OCI-LY7 (cell line): Measurements from ENCODE around the gene QRFPR. TPM values are rescaled to one million over a fixed set of nuclear protein-coding genes. Genes with fewer than 3 reads are reported as not detected.

ENCODE experiments used
- BruUV-seq: library from RNA; stranded (reverse); fragments of 400-500 nt; replicated peaks from 2 replicates; lab custom pipeline; 2021; lab: Mats Ljungman, UMichigan
- CTCF ChIA-PET: fragments of 300-600 bp; sonication (Branson Sonifier 250); formaldehyde crosslinking; loops from one replicate; lab custom pipeline; 2022; ENCODE audit warnings: antibody characterized with exemption; ENCODE audit not compliant: unreplicated experiment; lab: Charles Lee
- POLR2A ChIA-PET: fragments of 300-600 bp; sonication (Branson Sonifier 250); formaldehyde crosslinking; loops from one replicate; lab custom pipeline; 2022; ENCODE audit warnings: antibody characterized with exemption; lab: Charles Lee
- DNase-seq: peaks from one replicate; pipeline ENCODE4 v3.0.0-alpha.2; 2015; ENCODE audit warnings: low spot score
- H2AFZ ChIP-seq: fragments of 200-600 bp; sonication (generic), shearing (Covaris generic); 2 replicates; pipeline ENCODE4 v1.6.1; 2014; ENCODE audit warnings: mild to moderate bottlenecking, antibody characterized with exemption, low read length, moderate library complexity
- H3K27ac ChIP-seq: fragments of 200-600 bp; sonication (generic); 2 replicates; pipeline ENCODE4 v1.5.1; 2014; ENCODE audit warnings: mixed run types, low read depth, mild to moderate bottlenecking, moderate library complexity, low read length, inconsistent platforms; ENCODE audit not compliant: poor library complexity, severe bottlenecking
- H3K36me3 ChIP-seq: fragments of 200-600 bp; sonication (generic); 2 replicates; pipeline ENCODE4 v1.6.1; 2014; ENCODE audit warnings: mild to moderate bottlenecking, antibody characterized with exemption, low read length, moderate library complexity, mixed read lengths; ENCODE audit not compliant: insufficient read depth
- H3K4me1 ChIP-seq: fragments of 200-600 bp; sonication (generic); 2 replicates; pipeline ENCODE4 v1.5.1; 2014; ENCODE audit warnings: mild to moderate bottlenecking, low read length; ENCODE audit not compliant: insufficient read depth, poor library complexity, severe bottlenecking
- H3K4me2 ChIP-seq: fragments of 200-600 bp; sonication (generic); 2 replicates; pipeline ENCODE4 v1.6.1; 2014; ENCODE audit warnings: mild to moderate bottlenecking, low read length
- H3K4me3 ChIP-seq: fragments of 200-600 bp; sonication (generic); 2 replicates; pipeline ENCODE4 v1.5.1; 2014; ENCODE audit warnings: mild to moderate bottlenecking, low read depth, low read length; ENCODE audit not compliant: poor library complexity, severe bottlenecking
- H3K79me2 ChIP-seq: fragments of 200-600 bp; sonication (generic); 2 replicates; pipeline ENCODE4 v1.6.1; 2016; ENCODE audit warnings: low read depth, mild to moderate bottlenecking, low read length, moderate library complexity, mixed read lengths; ENCODE audit not compliant: insufficient read depth
- H3K9me2 ChIP-seq: fragments of 200-600 bp; sonication (generic); 2 replicates; pipeline ENCODE4 v1.6.1; 2016; ENCODE audit warnings: mild to moderate bottlenecking, low read length, mixed read lengths; ENCODE audit not compliant: insufficient read depth
- H3K9me3 ChIP-seq: fragments of 200-600 bp; sonication (generic); 2 replicates; pipeline ENCODE4 v1.6.1; 2014; ENCODE audit warnings: mild to moderate bottlenecking, mixed run types, low read length, mixed read lengths
- H4K20me1 ChIP-seq: fragments of 200-600 bp; sonication (generic); 2 replicates; pipeline ENCODE4 v1.6.1; 2014; ENCODE audit warnings: mild to moderate bottlenecking, antibody characterized with exemption, low read length, moderate library complexity, mixed read lengths; ENCODE audit not compliant: insufficient read depth
- CTCF ChIP-seq: fragments of 200-600 bp; sonication (generic); conservative IDR thresholded peaks from 2 replicates; pipeline ENCODE4 v1.5.1; 2014; ENCODE audit warnings: mild to moderate bottlenecking, antibody characterized with exemption, low read length, moderate library complexity, mixed read lengths
- EZH2phosphoT487 ChIP-seq: fragments of 200-600 bp; sonication (generic); IDR thresholded peaks from 2 replicates; pipeline ENCODE4 v1.6.1; 2018; ENCODE audit warnings: low read depth, borderline replicate concordance, mild to moderate bottlenecking, mixed run types, antibody characterized with exemption, low read length, moderate library complexity, mixed read lengths
- intact Hi-C: fragments of 100-400 bp; cut with micrococcal nuclease; formaldehyde crosslinking; loops from one replicate; pipeline ENCODE4 v1.10.0; 2022; ENCODE audit not compliant: unreplicated experiment
- total RNA-seq, 2 experiments: library from RNA; depleted of rRNA in 1 of 2; stranded (reverse); fragments of >200 nt in 1 of 2; shearing (Covaris generic) in 1 of 2; gene quantifications; 2 replicates each; pipeline ENCODE4 v1.2.3, GENCODE V29; 2014 to 2022

The QRFPR gene
- total RNA-seq, 2 experiments from 2014 or later = not detected

DNA sequence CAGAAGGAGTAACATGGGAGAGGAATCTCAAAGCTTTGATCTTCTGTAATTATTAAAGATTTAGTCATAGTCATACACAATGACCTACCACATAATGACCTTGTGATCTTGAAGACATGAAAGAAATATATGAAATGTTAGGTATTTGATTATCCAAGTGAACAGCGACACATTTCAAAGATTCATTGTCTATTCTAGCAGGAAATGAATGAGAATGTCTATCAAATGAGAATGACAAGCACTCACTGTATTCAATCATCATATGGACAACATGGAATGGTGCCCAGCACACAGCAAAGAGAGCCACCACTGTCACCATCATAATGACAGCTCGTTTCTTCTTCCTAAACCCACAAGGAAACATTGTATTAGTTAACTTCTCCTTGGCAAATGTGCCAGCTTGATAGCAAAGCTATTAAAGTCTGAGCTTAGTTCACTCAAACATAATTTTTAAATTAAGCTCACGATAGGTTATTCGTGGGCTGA lies 50.6 kb downstream of the QRFPR start:
- CTCF ChIA-PET = no interaction called here
- TF ChIP-seq EZH2phosphoT487 = no peak
- no peak for TF ChIP-seq CTCF
- intact Hi-C loops = no loop called here
- Histone ChIP-seq H3K27ac (no peak overlapping the region), H3K9me3 (no peaks in the 10 kb centered on the region), H3K9me2 (no peaks in the 10 kb centered on the region), H3K4me1 (no peaks in the 10 kb centered on the region), H3K4me2 (no peak overlapping the region), H2AFZ (no peak overlapping the region), H3K4me3 (no peak overlapping the region), H4K20me1 (no peaks in the 10 kb centered on the region; the same call in 1 of the 2 replicates), H3K79me2 (no peaks in the 10 kb centered on the region), H3K36me3 (no peaks in the 10 kb centered on the region)
- POLR2A ChIA-PET = interaction anchor here (0.7 kb wide), 1 partner anchor 70 kb away, joined by 5 read pairs; no protein-coding TSS in a partner anchor
- DNase-seq = no peak
- BruUV-seq = no TSS peak

DNA sequence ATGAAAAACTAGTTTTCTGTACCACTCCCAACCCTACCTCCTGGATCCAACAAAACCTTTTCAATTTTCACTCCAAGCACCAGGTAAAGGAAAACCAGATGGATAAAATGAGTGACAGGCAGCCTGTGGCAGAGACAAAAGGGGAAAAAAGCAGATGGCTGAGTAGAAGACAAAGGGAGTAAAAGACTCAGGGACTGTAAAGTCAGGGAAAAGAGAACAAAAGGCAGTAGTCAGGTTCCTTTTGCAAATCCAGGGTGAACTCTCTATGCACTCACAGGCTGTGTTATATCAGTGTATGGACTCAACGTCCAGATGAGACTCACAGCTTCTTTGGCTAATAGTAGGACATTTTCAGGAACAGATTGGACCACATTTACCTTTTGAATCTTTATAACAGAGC lies 54.2 kb downstream of the QRFPR start:
- Histone ChIP-seq H3K27ac (no peak overlapping the region), H3K9me3 (no peaks in the 10 kb centered on the region), H3K4me2 (no peak overlapping the region), H4K20me1 (no peaks in the 10 kb centered on the region; the same call in 1 of the 2 replicates), H3K36me3 (no peaks in the 10 kb centered on the region), H3K4me1 (no peaks in the 10 kb centered on the region), H3K4me3 (no peak overlapping the region), H3K9me2 (no peaks in the 10 kb centered on the region), H2AFZ (no peak overlapping the region), H3K79me2 (no peaks in the 10 kb centered on the region)
- TF ChIP-seq EZH2phosphoT487 (no peak), CTCF (no peak)
- intact Hi-C loops = no loop called here
- ChIA-PET POLR2A (no interaction called here), CTCF (no interaction called here)
- BruUV-seq = no TSS peak
- no peak for DNase-seq

- H3K27ac ChIP-seq = no peak overlapping the region
- TF ChIP-seq EZH2phosphoT487 (no peak), CTCF (no peak; the same call in 1 of the 2 replicates)
- intact Hi-C loops = loop anchor here (5.0 kb wide), 1 partner anchor 1188 kb away; no protein-coding TSS in a partner anchor
- CTCF ChIA-PET = no interaction called here
- no peaks in the 10 kb centered on the region for H3K36me3 ChIP-seq
- no peak overlapping the region for H2AFZ ChIP-seq
- H3K4me2 ChIP-seq = no peak overlapping the region
- BruUV-seq = no TSS peak
- POLR2A ChIA-PET = interaction anchor here (0.6 kb wide), 1 partner anchor 902 kb away, joined by 3 read pairs; no protein-coding TSS in a partner anchor
- H3K4me1 ChIP-seq = no peaks in the 10 kb centered on the region
- no peaks in the 10 kb centered on the region; the same call in 1 of the 2 replicates for H4K20me1 ChIP-seq
- H3K79me2 ChIP-seq = no peaks in the 10 kb centered on the region
- no peaks in the 10 kb centered on the region for H3K9me2 ChIP-seq
- DNase-seq = no peak
- H3K9me3 ChIP-seq = no peaks in the 10 kb centered on the region
- no peak overlapping the region for H3K4me3 ChIP-seq
Observed at GRCh38 chr4:121324331-121324730, 56.5 kb downstream of the QRFPR start.
